ENCODE results near the gene MRTFB. TPM values are rescaled to one million over a fixed set of nuclear protein-coding genes. Genes with fewer than 3 reads are reported as not detected.

Gene MRTFB
- total and polyA plus RNA-seq, 2 donors (not counting 3 experiments of a cell fraction or from before 2014, with no cell fraction given), result 19.6 to 49.5 TPM

GRCh38 chr16:14309906-14310305, 238.8 kb downstream of the MRTFB start:
- Histone ChIP-seq H3K9me3 (replicated peaks; ENCODE audit: control insufficient read depth, insufficient read depth, low read length) (no peaks in the 10 kb centered on the region), H3K79me2 (ENCODE audit: control insufficient read depth, insufficient read depth, low read length) (peaks cover 6% of the 10 kb centered on the region), H4K20me1 (replicated peaks; ENCODE audit: control insufficient read depth, extremely low read depth, insufficient read depth, low read length) (no peaks in the 10 kb centered on the region), H2AFZ (ENCODE audit: low read depth, low read length) (no peak overlapping the region), H3K4me1 (ENCODE audit: control insufficient read depth, extremely low read depth, insufficient read depth, low read length) (no peaks in the 10 kb centered on the region), H3K9me1 (replicated peaks; ENCODE audit: control insufficient read depth, extremely low read depth, insufficient read depth, low read length) (no peaks in the 10 kb centered on the region), H3K9ac (replicated peaks; ENCODE audit: extremely low read depth, insufficient read depth, low read length) (no peak overlapping the region), H3K36me3 (ENCODE audit: control insufficient read depth in 2 of 2, extremely low read depth in 1 of 2, insufficient read depth in 2 of 2, low read length in 2 of 2) (no peaks in the 10 kb centered on the region), H3K27me3 (ENCODE audit: control insufficient read depth in 2 of 2, insufficient read depth in 2 of 2, low read length in 2 of 2) (no peaks in the 10 kb centered on the region), H3K4me3 (replicated peaks in 1 of 3; ENCODE audit: insufficient read depth in 1 of 3, low read depth in 1 of 3, low read length in 3 of 3) (no peak overlapping the region), H3K4me2 (ENCODE audit: insufficient read depth, low read length) (no peak overlapping the region), H3K27ac (ENCODE audit: insufficient read depth, low read depth, low read length) (no peak overlapping the region)
- no peak for DNase-seq (ENCODE audit: low read depth, low spot score)
- intact Hi-C loops (cut with micrococcal nuclease), result no loop called here
- CTCF ChIA-PET, result interaction anchor here (0.8 kb wide), 1 partner anchor 217 kb away, joined by 3 read pairs; no protein-coding TSS in a partner anchor
- BruUV-seq (replicated peaks), result no TSS peak
- no peak for FAIRE-seq
- no peak for TF ChIP-seq GATA2 (IDR thresholded peaks at IDR 0.05; ENCODE audit: insufficient read depth, insufficient read length, low read depth, low read length)
- TF ChIP-seq EZH2 (IDR thresholded peaks at IDR 0.05; ENCODE audit: borderline replicate concordance, low read depth, low read length, severe bottlenecking), result no peak
- TF ChIP-seq POLR2A (IDR thresholded peaks at IDR 0.05; ENCODE audit: low read depth, low read length), result no peak
- no peak for TF ChIP-seq FOS (IDR thresholded peaks at IDR 0.05; ENCODE audit: borderline replicate concordance, insufficient read depth, low read length)
- TF ChIP-seq POLR2AphosphoS5 (IDR thresholded peaks at IDR 0.05; ENCODE audit: insufficient read depth, low read depth, low read length), result no peak
- TF ChIP-seq, protein P1, sequence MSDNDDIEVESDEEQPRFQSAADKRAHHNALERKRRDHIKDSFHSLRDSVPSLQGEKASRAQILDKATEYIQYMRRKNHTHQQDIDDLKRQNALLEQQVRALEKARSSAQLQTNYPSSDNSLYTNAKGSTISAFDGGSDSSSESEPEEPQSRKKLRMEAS (IDR thresholded peaks at IDR 0.05; ENCODE audit: insufficient read depth, insufficient read length), result no peak
- dilution Hi-C loops (cut with MboI; ENCODE audit: extremely low pct_ligation_motif_present, low sequenced_read_pairs), result no loop called here
- POLR2A ChIA-PET, result no interaction called here

DNA sequence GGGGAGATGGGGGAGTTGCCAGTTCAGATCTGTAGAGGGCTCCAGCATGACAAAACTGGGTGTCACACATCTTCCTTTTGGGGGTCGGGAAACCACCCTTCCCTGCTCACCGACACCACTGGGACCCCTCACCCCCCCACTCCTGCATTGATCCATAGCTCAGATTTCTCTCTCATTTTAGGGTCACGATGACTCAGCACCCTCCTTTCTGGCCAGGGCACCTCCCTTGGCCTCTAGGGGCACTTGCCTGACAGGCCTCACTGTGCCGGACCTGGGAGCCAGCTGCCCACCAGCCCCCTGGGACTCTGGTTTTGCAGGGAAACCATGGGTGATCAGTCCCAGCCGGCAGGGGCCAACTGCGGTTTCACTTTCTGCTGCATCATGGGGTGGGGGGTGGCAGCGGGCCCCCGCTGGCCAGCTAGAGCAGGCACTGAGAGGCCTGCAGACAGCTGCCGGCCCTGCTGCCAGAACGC, 239.4 kb downstream of the MRTFB start:
- H3K36me3 ChIP-seq (ENCODE audit: control insufficient read depth in 2 of 2, extremely low read depth in 1 of 2, insufficient read depth in 2 of 2, low read length in 2 of 2), result no peaks in the 10 kb centered on the region
- dilution Hi-C loops (cut with MboI; ENCODE audit: extremely low pct_ligation_motif_present, low sequenced_read_pairs), result no loop called here
- no peaks in the 10 kb centered on the region for H3K4me1 ChIP-seq (ENCODE audit: control insufficient read depth, extremely low read depth, insufficient read depth, low read length)
- no peak overlapping the region for H3K4me2 ChIP-seq (ENCODE audit: insufficient read depth, low read length)
- no TSS peak for BruUV-seq (replicated peaks)
- FAIRE-seq (no peak), DNase-seq (ENCODE audit: low read depth, low spot score) (no peak)
- peaks cover 2% of the 10 kb centered on the region for H3K79me2 ChIP-seq (ENCODE audit: control insufficient read depth, insufficient read depth, low read length)
- intact Hi-C loops (cut with micrococcal nuclease), result no loop called here
- ChIA-PET POLR2A (no interaction called here), CTCF (interaction anchor here (1.2 kb wide), 2 partner anchors 25 to 387 kb away, joined by 3 to 4 read pairs; no protein-coding TSS in a partner anchor)
- TF ChIP-seq GATA2 (IDR thresholded peaks at IDR 0.05; ENCODE audit: insufficient read depth, insufficient read length, low read depth, low read length), result no peak
- no peak for TF ChIP-seq CTCF (IDR thresholded peaks at IDR 0.05; ENCODE audit: extremely low read depth in 1 of 2, insufficient read depth in 1 of 2, low read depth in 1 of 2, low read length in 2 of 2)
- no peak for TF ChIP-seq JUN (IDR thresholded peaks at IDR 0.05; ENCODE audit: borderline replicate concordance, insufficient read depth, insufficient read length, low read depth)
- no peak for TF ChIP-seq POLR2AphosphoS5 (IDR thresholded peaks at IDR 0.05; ENCODE audit: insufficient read depth, low read depth, low read length)
- TF ChIP-seq POLR2A (IDR thresholded peaks at IDR 0.05; ENCODE audit: low read depth, low read length), result no peak
- TF ChIP-seq FOS (IDR thresholded peaks at IDR 0.05; ENCODE audit: borderline replicate concordance, insufficient read depth, low read length), result no peak
- TF ChIP-seq, protein P1 (IDR thresholded peaks at IDR 0.05; ENCODE audit: insufficient read depth, insufficient read length), result no peak
- no peak for TF ChIP-seq EZH2 (IDR thresholded peaks at IDR 0.05; ENCODE audit: borderline replicate concordance, low read depth, low read length, severe bottlenecking)
- no peak overlapping the region for H2AFZ ChIP-seq (ENCODE audit: low read depth, low read length)
- no peaks in the 10 kb centered on the region for H3K27me3 ChIP-seq (ENCODE audit: control insufficient read depth in 2 of 2, insufficient read depth in 2 of 2, low read length in 2 of 2)
- H3K9ac ChIP-seq (replicated peaks; ENCODE audit: extremely low read depth, insufficient read depth, low read length), result no peak overlapping the region
- no peaks in the 10 kb centered on the region for H3K9me3 ChIP-seq (replicated peaks; ENCODE audit: control insufficient read depth, insufficient read depth, low read length)
- H3K4me3 ChIP-seq (replicated peaks in 1 of 3; ENCODE audit: insufficient read depth in 1 of 3, low read depth in 1 of 3, low read length in 3 of 3), result no peak overlapping the region
- no peak overlapping the region for H3K27ac ChIP-seq (ENCODE audit: insufficient read depth, low read depth, low read length)
- no peaks in the 10 kb centered on the region for H3K9me1 ChIP-seq (replicated peaks; ENCODE audit: control insufficient read depth, extremely low read depth, insufficient read depth, low read length)
- H4K20me1 ChIP-seq (replicated peaks; ENCODE audit: control insufficient read depth, extremely low read depth, insufficient read depth, low read length), result no peaks in the 10 kb centered on the region

All from endothelial cell of umbilical vein (primary cell).